ENCODE measurements around the gene PLOD3.

PLOD3 gene

DNA sequence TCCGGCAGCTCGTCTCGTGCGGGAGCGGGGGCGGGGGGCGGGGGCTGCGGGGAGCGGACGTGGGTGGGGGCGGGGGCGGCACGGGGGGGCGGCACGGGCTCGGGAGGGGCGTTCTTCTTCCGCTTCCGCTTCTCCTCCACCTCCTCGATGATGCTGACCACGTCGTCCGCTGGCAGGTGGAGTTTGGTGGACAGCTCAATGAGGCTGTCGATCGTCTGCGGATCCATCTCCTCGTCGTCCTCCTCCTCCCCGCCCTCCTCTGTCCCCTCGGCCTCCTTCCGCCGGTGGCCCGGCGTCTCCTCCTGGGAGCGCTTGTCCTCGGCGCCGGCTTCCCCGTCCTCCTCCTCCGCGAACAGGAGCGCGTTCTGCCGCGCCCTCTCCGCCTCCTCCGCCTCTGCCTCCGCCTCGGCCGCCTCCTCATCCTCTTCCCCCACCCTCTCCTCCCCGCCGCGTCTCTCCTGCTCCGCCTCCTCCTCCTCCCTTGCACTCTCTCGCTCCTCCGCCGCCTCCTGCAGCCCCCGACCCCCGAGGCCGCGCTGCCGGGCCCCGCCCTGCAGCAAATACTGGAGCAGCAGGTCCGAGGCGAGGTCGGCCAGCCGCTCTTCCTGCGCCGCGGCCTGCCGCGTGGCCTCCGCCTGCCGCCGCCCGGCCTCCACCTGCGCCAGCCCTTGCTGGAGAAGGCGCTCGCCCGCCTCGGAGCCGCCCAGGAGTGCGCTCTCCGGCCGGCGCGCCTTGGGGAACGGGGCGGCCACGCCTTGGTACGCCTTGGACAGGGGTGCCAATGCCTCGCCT lies 53.9 kb downstream of the PLOD3 start:
- TF ChIP-seq NFIC (IDR thresholded peaks at IDR 0.05) (no peak), EGR1 (IDR thresholded peaks at IDR 0.05) (peak; percentile 42; the same call in 1 of the 2 replicates), YY1 (IDR thresholded peaks at IDR 0.05; ENCODE audit: low read depth) (no peak), TCF12 (IDR thresholded peaks at IDR 0.05; ENCODE audit: low read depth) (no peak), MAX (IDR thresholded peaks at IDR 0.05) (0 out of 2 replicates have a peak, but pooled peaks have one; percentile 17)

DNA sequence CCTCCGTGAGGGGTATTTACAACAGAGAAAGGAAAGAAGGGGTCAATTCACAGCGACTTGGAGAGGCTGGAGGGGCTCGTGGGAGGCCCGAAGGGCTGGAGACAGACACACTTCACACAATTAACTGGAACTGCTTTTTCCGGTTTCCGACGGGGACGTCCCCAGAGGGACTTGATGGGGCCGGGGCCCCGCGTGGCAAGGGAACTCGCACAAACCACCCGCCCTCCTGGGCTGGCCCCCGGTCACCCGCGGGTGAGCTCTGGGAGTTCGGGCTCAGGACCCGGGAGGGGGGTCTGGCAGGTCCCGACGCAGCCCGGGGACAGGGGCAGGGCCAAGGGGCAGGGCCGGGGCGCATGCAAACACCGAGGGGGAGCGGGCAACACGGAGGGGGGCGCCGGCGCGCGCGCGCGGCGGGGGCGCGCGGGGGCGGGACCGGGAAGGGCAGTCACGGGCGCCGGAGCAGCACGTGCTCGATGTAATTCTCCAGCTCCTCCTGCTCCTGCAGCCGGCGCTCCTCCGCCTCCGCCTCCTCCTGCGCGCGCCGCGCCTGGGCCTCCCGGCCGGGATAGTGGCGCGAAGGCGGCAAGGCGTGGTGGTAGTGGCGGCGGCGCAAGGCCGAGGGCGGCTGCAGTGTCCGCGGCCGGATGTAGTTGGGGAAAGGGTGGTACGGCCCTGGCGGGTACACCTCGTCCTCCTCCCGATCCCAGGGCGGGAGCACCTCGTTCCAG lies 54.7 kb downstream of the PLOD3 start:
- TF ChIP-seq USF1 (IDR thresholded peaks at IDR 0.05): peak; percentile 72
- peak; percentile 68 for TF ChIP-seq EGR1 (IDR thresholded peaks at IDR 0.05)
- no peak for TF ChIP-seq EP300 (IDR thresholded peaks at IDR 0.05; ENCODE audit: borderline replicate concordance)
- TF ChIP-seq MAX (IDR thresholded peaks at IDR 0.05): peak; percentile 98
- TF ChIP-seq CEBPB (IDR thresholded peaks at IDR 0.05): no peak

GRCh38 chr7:101161692-101162471 lies 55.5 kb downstream of the PLOD3 start:
- TF ChIP-seq YY1 (IDR thresholded peaks at IDR 0.05; ENCODE audit: low read depth): no peak
- TF ChIP-seq USF1 (IDR thresholded peaks at IDR 0.05): no peak
- no peak for TF ChIP-seq TCF12 (IDR thresholded peaks at IDR 0.05; ENCODE audit: low read depth)
- TF ChIP-seq, protein P1, sequence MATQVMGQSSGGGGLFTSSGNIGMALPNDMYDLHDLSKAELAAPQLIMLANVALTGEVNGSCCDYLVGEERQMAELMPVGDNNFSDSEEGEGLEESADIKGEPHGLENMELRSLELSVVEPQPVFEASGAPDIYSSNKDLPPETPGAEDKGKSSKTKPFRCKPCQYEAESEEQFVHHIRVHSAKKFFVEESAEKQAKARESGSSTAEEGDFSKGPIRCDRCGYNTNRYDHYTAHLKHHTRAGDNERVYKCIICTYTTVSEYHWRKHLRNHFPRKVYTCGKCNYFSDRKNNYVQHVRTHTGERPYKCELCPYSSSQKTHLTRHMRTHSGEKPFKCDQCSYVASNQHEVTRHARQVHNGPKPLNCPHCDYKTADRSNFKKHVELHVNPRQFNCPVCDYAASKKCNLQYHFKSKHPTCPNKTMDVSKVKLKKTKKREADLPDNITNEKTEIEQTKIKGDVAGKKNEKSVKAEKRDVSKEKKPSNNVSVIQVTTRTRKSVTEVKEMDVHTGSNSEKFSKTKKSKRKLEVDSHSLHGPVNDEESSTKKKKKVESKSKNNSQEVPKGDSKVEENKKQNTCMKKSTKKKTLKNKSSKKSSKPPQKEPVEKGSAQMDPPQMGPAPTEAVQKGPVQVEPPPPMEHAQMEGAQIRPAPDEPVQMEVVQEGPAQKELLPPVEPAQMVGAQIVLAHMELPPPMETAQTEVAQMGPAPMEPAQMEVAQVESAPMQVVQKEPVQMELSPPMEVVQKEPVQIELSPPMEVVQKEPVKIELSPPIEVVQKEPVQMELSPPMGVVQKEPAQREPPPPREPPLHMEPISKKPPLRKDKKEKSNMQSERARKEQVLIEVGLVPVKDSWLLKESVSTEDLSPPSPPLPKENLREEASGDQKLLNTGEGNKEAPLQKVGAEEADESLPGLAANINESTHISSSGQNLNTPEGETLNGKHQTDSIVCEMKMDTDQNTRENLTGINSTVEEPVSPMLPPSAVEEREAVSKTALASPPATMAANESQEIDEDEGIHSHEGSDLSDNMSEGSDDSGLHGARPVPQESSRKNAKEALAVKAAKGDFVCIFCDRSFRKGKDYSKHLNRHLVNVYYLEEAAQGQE (IDR thresholded peaks at IDR 0.05; ENCODE audit: low read depth): no peak
- TF ChIP-seq EP300 (IDR thresholded peaks at IDR 0.05; ENCODE audit: borderline replicate concordance): no peak
- no peak for TF ChIP-seq TAF1 (IDR thresholded peaks at IDR 0.05; ENCODE audit: low read depth)
- no peak for TF ChIP-seq RAD21 (IDR thresholded peaks at IDR 0.05; ENCODE audit: low read depth)
- no peak for TF ChIP-seq NFIC (IDR thresholded peaks at IDR 0.05)
- no peak for TF ChIP-seq EGR1 (IDR thresholded peaks at IDR 0.05)
- TF ChIP-seq ZBTB7A (IDR thresholded peaks at IDR 0.05; ENCODE audit: low read depth): no peak
- no peak for TF ChIP-seq CREB1 (IDR thresholded peaks at IDR 0.05; ENCODE audit: low read depth)
- TF ChIP-seq TEAD4 (IDR thresholded peaks at IDR 0.05): no peak
- no peak for TF ChIP-seq CEBPB (IDR thresholded peaks at IDR 0.05)
- no peak for TF ChIP-seq FOXM1 (IDR thresholded peaks at IDR 0.05; ENCODE audit: borderline replicate concordance, low read depth)
- no peak for TF ChIP-seq MAX (IDR thresholded peaks at IDR 0.05)

GRCh38 chr7:101160910-101161309 lies 56.5 kb downstream of the PLOD3 start:
- TF ChIP-seq FOXM1 (IDR thresholded peaks at IDR 0.05; ENCODE audit: borderline replicate concordance, low read depth): no peak
- no peak for TF ChIP-seq TCF12 (IDR thresholded peaks at IDR 0.05; ENCODE audit: low read depth)
- no peak for TF ChIP-seq ZBTB7A (IDR thresholded peaks at IDR 0.05; ENCODE audit: low read depth)
- TF ChIP-seq USF1 (IDR thresholded peaks at IDR 0.05): no peak
- TF ChIP-seq CREB1 (IDR thresholded peaks at IDR 0.05; ENCODE audit: low read depth): no peak
- no peak for TF ChIP-seq YY1 (IDR thresholded peaks at IDR 0.05; ENCODE audit: low read depth)
- no peak for TF ChIP-seq CEBPB (IDR thresholded peaks at IDR 0.05)
- no peak for TF ChIP-seq EGR1 (IDR thresholded peaks at IDR 0.05)
- TF ChIP-seq NFIC (IDR thresholded peaks at IDR 0.05): no peak
- TF ChIP-seq MAX (IDR thresholded peaks at IDR 0.05): no peak
- TF ChIP-seq, protein P1 (IDR thresholded peaks at IDR 0.05; ENCODE audit: low read depth): no peak
- TF ChIP-seq EP300 (IDR thresholded peaks at IDR 0.05; ENCODE audit: borderline replicate concordance): no peak
- TF ChIP-seq RAD21 (IDR thresholded peaks at IDR 0.05; ENCODE audit: low read depth): no peak
- no peak for TF ChIP-seq TEAD4 (IDR thresholded peaks at IDR 0.05)
- no peak for TF ChIP-seq TAF1 (IDR thresholded peaks at IDR 0.05; ENCODE audit: low read depth)
